Ramos (cell line): ENCODE data around the gene PPIC.
"Not testable (repeated sequence)": the region's sequence is repeated elsewhere in the genome, so short reads cannot be mapped to it uniquely, and the experiment has no call there.

Experiments
- in situ Hi-C: fragments of 300-500 bp; cut with MboI; formaldehyde crosslinking; loops from one replicate; pipeline ENCODE4 v1.14.3; 2022; ENCODE audit warnings: low sequenced_read_pairs; ENCODE audit not compliant: unreplicated experiment

The PPIC gene

GRCh38 chr5:123014689-123015088 lies 21.8 kb downstream of the PPIC start:
- in situ Hi-C loops: no loop called here

DNA sequence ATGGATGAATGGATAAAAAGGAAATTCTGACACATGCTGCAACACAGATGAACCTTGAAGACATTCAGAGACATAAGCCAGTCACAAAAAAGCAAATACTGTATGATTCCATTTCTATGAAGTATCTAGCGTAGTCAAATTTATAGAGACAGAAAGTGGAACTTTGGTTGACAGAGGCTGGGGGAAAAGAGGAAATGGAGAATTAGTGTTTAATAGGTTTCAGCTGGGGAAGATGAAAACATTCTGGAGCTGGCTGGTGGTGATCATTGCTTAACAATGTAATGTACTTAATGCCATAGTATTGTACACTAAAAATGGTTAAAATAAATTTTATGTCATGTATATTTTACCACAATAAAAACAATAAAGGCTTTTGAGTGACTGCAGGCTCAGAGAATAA lies 24.2 kb downstream of the PPIC start:
- in situ Hi-C loops: no loop called here

DNA sequence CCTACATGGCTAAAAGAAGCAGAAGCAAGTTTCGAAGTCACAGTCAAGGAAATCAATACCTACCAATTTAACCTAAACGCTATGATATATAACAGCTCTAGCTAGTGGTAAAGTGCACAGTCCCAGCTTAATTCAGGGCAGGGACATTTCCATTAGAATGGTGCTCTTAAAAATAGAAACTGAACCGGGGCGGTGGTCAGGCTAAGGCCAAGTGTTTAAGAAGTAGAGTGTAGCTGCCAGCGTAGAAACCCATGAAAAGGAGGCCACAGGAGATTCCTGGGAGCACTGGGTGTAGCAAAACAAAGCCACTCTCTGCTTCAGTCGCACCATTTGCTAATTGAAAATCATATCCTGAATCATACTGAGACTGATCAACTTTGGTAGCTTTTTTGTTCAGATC lies 28.8 kb downstream of the PPIC start:
- in situ Hi-C loops: no loop called here

DNA sequence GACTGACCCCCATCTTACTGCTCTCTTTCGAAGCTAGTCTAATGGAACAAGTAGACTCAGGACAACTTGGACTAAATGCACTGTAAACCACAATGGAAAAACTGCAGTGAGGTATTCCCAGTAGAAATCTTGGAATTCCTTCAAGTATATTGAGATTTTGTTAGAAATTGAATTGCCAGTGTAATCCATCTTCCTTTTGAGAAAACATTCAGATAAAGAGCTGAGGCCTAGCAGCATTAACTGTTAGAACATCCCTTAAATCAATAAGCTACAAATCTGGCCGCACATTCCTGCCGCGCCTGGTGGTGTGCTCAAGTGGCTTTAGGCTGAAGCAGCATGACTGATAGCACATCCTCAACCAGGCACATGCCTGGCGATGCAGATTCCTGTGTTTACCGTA lies 29.3 kb downstream of the PPIC start:
- in situ Hi-C loops: no loop called here

GRCh38 chr5:123001808-123002207 lies 34.7 kb downstream of the PPIC start:
- in situ Hi-C loops: no loop called here

GRCh38 chr5:123000731-123001130 lies 35.8 kb downstream of the PPIC start:
- in situ Hi-C loops: no loop called here

- in situ Hi-C loops: no loop called here
These were observed 36.5 kb downstream of the PPIC start for GRCh38 chr5:122999947-123000563.

GRCh38 chr5:122997294-122997693 lies 39.2 kb downstream of the PPIC start:
- in situ Hi-C loops: no loop called here

DNA sequence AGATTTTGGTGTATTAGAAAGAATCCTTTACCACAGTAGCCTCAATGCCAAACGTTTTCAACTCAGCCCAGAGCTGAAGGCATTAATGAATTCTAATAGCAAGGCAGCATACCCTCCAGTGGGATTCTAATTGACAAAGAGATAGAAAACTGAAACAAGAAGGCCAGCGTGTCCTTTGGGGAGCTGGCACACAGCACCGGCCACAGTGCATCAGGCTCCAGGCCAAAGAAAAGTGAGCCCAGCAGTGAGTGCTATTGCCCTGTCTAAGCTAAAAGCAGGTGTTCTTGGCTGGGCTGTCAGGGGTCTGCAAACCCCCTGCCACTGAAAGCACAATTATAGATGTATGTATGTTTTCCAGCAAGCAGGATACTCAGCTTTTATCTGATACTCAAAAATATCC lies 40.4 kb downstream of the PPIC start:
- in situ Hi-C loops: no loop called here

DNA sequence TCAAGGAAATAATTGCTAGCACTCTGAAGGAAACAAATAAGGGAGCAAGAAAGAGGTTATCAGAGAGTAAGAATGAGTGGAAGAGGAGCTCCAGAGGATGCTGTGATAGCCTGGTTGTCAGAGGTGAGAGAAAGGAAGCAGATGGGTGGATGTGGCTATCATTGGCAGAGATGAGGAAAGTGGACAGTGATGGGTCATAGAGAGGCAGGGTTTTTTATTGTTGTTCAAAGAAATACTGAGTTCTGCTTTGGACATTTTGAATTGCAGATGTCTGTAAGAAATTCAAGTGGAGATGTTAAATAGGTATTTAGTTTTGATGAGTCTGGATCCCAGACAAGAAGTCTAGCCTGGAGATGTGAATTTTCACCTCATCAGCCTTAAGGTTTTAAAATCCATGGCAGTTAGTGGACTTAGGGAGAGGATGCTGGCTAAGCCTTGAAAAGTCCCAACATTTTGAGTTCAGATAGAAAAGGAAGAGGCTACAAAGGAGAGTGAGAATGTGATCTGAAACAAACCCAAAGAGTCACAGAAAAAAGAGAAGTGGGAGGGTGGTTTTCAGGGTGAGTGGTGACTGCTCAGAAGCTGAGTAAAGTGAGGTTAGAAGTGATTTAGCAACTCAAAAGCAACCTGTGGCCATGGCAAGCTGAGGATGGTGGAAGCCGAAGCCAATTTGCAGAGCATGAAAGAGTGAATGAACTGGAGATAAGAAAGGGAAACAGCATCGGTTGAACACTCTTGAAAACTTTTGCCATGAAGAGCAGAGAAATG lies 50.4 kb downstream of the PPIC start:
- in situ Hi-C loops: no loop called here

- in situ Hi-C loops: no loop called here
These were observed 51.4 kb downstream of the PPIC start for GRCh38 chr5:122985006-122985700.

DNA sequence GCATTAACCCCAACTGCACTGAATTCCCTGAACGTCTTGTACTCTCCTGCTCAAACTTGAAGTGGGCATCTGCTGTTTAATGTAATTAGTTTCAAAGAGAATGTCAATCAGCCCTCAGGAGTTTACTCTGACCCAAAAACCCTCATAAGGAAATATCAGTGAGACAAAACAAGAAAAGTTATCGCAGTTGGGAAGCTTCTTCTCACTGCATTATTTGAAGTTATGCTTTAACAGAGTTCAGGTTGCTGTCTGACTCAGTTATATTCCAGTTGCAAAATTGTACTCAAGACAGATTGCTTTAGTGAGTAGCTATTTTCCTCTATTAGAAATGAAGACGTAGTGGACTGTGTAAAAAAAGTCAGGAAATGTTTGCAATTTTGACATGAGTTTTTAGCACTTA lies 52.1 kb downstream of the PPIC start:
- in situ Hi-C loops: no loop called here

DNA sequence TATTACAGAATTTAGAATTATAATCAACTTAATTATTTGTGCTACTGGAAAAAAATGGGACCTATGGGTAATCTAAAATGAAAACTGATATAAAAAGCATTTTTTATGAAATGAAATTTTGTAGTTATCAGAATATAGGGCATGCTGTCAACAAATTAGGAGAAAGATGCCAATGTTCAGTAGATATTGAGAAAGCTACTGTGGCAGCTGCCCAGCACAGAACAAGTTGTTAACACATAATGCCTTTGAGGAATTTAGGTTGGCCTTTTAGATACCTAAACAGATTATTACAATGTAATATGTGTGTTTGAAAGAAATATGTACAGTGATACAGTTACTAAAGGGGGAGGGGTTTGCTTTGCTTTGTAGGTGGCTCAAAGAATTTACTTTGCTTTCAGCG lies 54.1 kb downstream of the PPIC start:
- in situ Hi-C loops: no loop called here

- in situ Hi-C loops: no loop called here
These were observed 54.7 kb downstream of the PPIC start for GRCh38 chr5:122981846-122982245.

DNA sequence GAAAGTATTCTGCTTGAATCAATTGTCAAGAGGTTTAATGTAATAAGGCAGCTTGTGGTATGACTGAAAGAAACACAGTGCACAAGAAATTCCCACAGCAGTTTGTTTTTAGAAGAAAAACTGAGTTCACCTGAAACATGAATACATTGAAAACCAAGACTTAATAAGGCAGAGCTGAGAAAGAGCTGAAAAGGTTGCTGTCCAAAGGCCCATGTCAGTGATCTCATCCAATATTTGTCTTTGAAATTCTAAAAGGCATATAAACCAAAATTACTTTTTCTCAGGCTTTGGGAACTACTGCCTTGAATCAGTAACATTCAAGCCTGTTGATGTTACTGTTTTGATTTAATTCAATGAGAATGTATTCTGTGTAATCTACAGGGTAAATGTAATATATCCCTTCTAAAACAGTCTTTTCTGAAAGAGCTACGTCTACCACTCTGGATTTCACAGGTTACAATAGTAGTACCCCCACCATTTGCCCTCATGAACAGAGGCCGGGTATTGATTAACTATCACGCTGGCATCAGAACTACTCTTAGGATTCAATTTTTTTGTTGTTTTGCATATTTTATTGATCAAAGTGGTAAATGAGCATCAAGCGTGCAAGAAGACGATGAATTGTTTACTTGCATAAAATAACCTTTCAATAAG lies 57.8 kb downstream of the PPIC start:
- in situ Hi-C loops: no loop called here

GRCh38 chr5:122978068-122978467 lies 58.5 kb downstream of the PPIC start:
- in situ Hi-C loops: no loop called here

GRCh38 chr5:122977319-122977718 lies 59.2 kb downstream of the PPIC start:
- in situ Hi-C loops: no loop called here

DNA sequence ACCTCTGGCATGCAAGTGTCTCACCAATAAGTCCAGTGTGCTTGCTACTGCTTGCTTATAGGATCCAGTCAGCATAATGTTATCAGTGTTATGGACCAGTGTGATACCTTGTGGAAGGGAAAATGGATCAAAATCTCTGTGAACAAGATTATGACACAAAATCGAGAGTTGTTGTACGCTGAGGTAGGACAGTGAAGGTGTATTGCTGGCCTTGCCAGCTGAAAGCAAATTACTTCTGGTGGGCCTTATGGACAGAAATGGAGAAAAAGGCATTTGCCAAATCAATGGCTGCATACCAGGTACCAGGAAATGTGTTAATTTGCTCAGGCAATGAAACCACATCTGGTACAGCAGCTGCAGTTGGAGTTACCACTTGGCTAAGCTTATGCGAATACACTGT lies 62.3 kb downstream of the PPIC start:
- in situ Hi-C loops: not testable (repeated sequence)

DNA sequence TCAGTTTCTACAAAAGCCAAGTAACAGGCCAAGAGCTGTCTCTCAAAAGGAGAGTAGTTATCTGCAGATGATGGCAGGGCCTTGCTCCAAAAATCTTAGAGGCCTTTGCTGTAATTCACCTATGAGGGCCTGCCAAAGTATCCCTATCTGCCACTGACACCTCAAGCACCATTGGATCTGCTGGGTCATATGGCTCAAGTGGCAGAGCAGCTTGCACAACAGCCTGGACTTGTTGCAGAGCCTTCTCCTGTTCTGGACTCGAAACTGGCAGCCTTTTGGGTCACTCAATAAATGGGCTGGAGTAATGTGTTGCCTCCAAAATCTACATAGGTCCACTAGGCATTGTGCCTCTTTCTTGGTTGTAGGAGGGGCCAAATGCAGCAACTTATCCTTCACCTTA lies 62.8 kb downstream of the PPIC start:
- in situ Hi-C loops: not testable (repeated sequence)
